HuH-7.5 (cell line): ENCODE results near the gene SIAH3.

Source experiments
- DNase-seq: peaks from one replicate; pipeline ENCODE4 v3.0.0; 2011; ENCODE audit warnings: low spot score

SIAH3 gene

GRCh38 chr13:45861322-45861721, 9.8 kb upstream of the SIAH3 start:
- DNase-seq, result no peak

- DNase-seq, result no peak
Measured at GRCh38 chr13:45860240-45860639, 8.7 kb upstream of the SIAH3 start.

GRCh38 chr13:45859705-45860104, 8.2 kb upstream of the SIAH3 start:
- no peak for DNase-seq

GRCh38 chr13:45852494-45852893, 941 bp upstream of the SIAH3 start:
- DNase-seq, result no peak

- DNase-seq, result no peak
Measured at GRCh38 chr13:45851956-45852355, 403 bp upstream of the SIAH3 start.

- DNase-seq, result no peak
Measured at GRCh38 chr13:45850027-45850613, 1.4 kb downstream of the SIAH3 start.

- DNase-seq, result no peak
Measured at GRCh38 chr13:45849408-45849807, 2.1 kb downstream of the SIAH3 start.

GRCh38 chr13:45847554-45848224, 3.9 kb downstream of the SIAH3 start:
- no peak for DNase-seq

- DNase-seq, result no peak
Measured at GRCh38 chr13:45846681-45847080, 4.9 kb downstream of the SIAH3 start.

GRCh38 chr13:45838171-45838745, 13.3 kb downstream of the SIAH3 start:
- DNase-seq, result no peak

- DNase-seq, result no peak
Measured at GRCh38 chr13:45837111-45837510, 14.4 kb downstream of the SIAH3 start.

GRCh38 chr13:45834411-45834994, 17.1 kb downstream of the SIAH3 start:
- DNase-seq, result no peak

- DNase-seq, result no peak
Measured at GRCh38 chr13:45833663-45834375, 17.7 kb downstream of the SIAH3 start.

GRCh38 chr13:45833242-45833641, 18.3 kb downstream of the SIAH3 start:
- DNase-seq, result no peak

- DNase-seq, result no peak
Measured at GRCh38 chr13:45831851-45832250, 19.7 kb downstream of the SIAH3 start.

GRCh38 chr13:45830121-45830520, 21.4 kb downstream of the SIAH3 start:
- DNase-seq, result no peak

- DNase-seq, result no peak
Measured at GRCh38 chr13:45828256-45828968, 23.1 kb downstream of the SIAH3 start.

GRCh38 chr13:45827318-45827717, 24.2 kb downstream of the SIAH3 start:
- no peak for DNase-seq

GRCh38 chr13:45826731-45827130, 24.8 kb downstream of the SIAH3 start:
- DNase-seq, result no peak

- DNase-seq, result no peak
Measured at GRCh38 chr13:45825387-45825650, 26.2 kb downstream of the SIAH3 start.

- DNase-seq, result no peak
Measured at GRCh38 chr13:45823583-45823982, 28.0 kb downstream of the SIAH3 start.

- no peak for DNase-seq
Measured at GRCh38 chr13:45821811-45822210, 29.7 kb downstream of the SIAH3 start.
